IPS DF 6.9 (cell line): ENCODE data around the gene CNTRL.
"Not testable (repeated sequence)": the region's sequence is repeated elsewhere in the genome, so short reads cannot be mapped to it uniquely, and the experiment has no call there.

Source experiments
- DNase-seq: peaks from one replicate; pipeline ENCODE4 v3.0.0-alpha.2; 2013; ENCODE audit warnings: low read depth, low spot score
- H3K27ac ChIP-seq: one replicate; pipeline ENCODE4 v1.5.1; 2013; ENCODE audit warnings: low read length, control low read depth
- H3K27me3 ChIP-seq: 2 replicates; pipeline ENCODE4 v1.6.1; 2013; ENCODE audit warnings: mild to moderate bottlenecking, low read length; ENCODE audit not compliant: control insufficient read depth, insufficient read depth
- H3K36me3 ChIP-seq: 2 replicates; pipeline ENCODE4 v1.6.1; 2013; ENCODE audit warnings: low read length; ENCODE audit not compliant: control insufficient read depth, insufficient read depth
- H3K4me1 ChIP-seq: 2 replicates; pipeline ENCODE4 v1.6.1; 2013; ENCODE audit warnings: low read length; ENCODE audit not compliant: control insufficient read depth, insufficient read depth
- H3K4me3 ChIP-seq: 2 replicates; pipeline ENCODE4 v1.5.1; 2013; ENCODE audit warnings: mild to moderate bottlenecking, low read length
- H3K9me3 ChIP-seq: 2 replicates; pipeline ENCODE4 v1.6.1; 2013; ENCODE audit warnings: low read length, inconsistent platforms; ENCODE audit not compliant: control insufficient read depth, insufficient read depth
- WGBS: extraction: QIAGEN DNeasy Blood & Tissue Kit; methylation state at CpG from one replicate; pipeline ENCODE4 v1.1.7; 2013; ENCODE audit warnings: mixed read lengths, missing lambda C conversion rate; ENCODE audit not compliant: insufficient read length, insufficient coverage; 5-methylcytosine and 5-hydroxymethylcytosine counted together

Gene CNTRL

GRCh38 chr9:121123816-121124535, 49.2 kb downstream of the CNTRL start:
- no peaks in the 10 kb centered on the region for H3K36me3 ChIP-seq
- H3K27me3 ChIP-seq: no peaks in the 10 kb centered on the region
- WGBS: no CpG with 5 or more reads among the region's 5 CpGs
- no peak for DNase-seq
- no peaks in the 10 kb centered on the region for H3K9me3 ChIP-seq
- no peak overlapping the region for H3K27ac ChIP-seq
- no peaks in the 10 kb centered on the region for H3K4me1 ChIP-seq
- no peak overlapping the region for H3K4me3 ChIP-seq

- no peaks in the 10 kb centered on the region for H3K36me3 ChIP-seq
- no peak overlapping the region for H3K4me3 ChIP-seq
- DNase-seq: no peak
- no peaks in the 10 kb centered on the region for H3K9me3 ChIP-seq
- WGBS: no CpG with 5 or more reads among the region's 3 CpGs
- H3K27me3 ChIP-seq: no peaks in the 10 kb centered on the region
- no peaks in the 10 kb centered on the region for H3K4me1 ChIP-seq
- H3K27ac ChIP-seq: no peak overlapping the region
Observed at GRCh38 chr9:121125590-121125989, 50.8 kb downstream of the CNTRL start.

GRCh38 chr9:121129384-121129783, 54.6 kb downstream of the CNTRL start:
- H3K36me3 ChIP-seq, DNase-seq: not testable (repeated sequence)

DNA sequence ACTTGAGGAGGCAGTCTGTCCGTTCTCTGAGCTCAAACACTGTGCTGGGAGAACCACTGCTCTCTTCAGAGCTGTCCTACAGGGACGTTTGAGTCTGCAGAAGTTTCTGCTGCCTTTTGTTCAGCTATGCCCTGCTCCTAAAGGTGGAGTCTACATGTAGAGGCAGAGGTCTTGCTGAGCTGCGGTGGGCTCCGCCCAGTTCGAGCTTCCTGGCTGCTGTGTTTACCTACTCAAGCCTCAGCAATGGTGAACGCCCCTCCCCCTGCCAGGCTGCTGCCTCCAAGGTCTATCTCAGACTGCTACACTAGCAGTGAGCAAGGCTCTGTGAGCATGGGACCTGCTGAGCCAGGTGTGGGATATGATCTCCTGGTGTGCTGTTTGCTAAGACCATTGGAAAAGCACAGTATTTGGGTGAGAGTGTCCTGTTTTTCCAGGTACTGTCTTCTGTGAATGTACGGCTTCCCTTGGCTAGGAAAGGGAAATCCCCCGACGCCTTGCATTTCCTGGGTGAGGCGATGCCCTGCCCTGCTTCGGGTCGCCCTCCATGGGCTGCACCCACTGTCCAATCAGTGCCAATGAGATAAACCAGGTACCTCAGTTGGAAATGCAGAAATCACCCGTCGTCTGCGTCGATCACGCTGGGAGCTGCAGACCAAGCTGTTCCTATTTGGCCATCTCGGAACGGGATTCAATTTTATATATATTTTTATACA, 58.5 kb downstream of the CNTRL start:
- Histone ChIP-seq H3K9me3 (no peaks in the 10 kb centered on the region), H3K4me3 (no peak overlapping the region), H3K27ac (no peak overlapping the region), H3K4me1 (0 out of 2 replicates have a peak, but pooled peaks cover 1% of the 10 kb centered on the region), H3K36me3 (no peaks in the 10 kb centered on the region), H3K27me3 (no peaks in the 10 kb centered on the region)
- no peak for DNase-seq
- no CpG with 5 or more reads among the region's 19 CpGs for WGBS

More at GRCh38 chr9:121129384-121129783, 54.6 kb downstream of the CNTRL start:
- H3K4me1 ChIP-seq, H3K27ac ChIP-seq, H3K4me3 ChIP-seq, H3K27me3 ChIP-seq, H3K9me3 ChIP-seq: not testable (repeated sequence)
- WGBS: no CpG with 5 or more reads among the region's 3 CpGs

DNA sequence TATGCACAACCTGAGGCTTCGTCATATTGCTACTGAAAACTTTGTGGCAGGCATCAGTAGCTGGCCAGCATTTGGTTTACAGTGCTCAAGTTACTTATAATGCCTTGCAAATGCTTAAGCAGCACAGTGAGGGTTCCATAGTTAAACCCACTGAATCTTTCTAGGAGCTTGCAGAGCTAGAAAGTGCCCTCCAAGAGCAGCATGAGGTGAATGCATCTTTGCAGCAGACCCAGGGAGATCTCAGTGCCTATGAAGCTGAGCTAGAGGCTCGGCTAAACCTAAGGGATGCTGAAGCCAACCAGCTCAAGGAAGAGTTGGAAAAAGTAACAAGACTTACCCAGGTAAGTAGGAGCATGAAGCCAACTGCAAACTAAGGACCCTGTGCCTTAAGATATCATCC, 60.9 kb downstream of the CNTRL start:
- H3K27me3 ChIP-seq: no peaks in the 10 kb centered on the region
- H3K9me3 ChIP-seq: no peaks in the 10 kb centered on the region
- DNase-seq: no peak
- no peak overlapping the region for H3K27ac ChIP-seq
- H3K4me1 ChIP-seq: 0 out of 2 replicates have a peak, but pooled peaks cover 1% of the 10 kb centered on the region
- no peak overlapping the region for H3K4me3 ChIP-seq
- no CpG with 5 or more reads among the region's 2 CpGs for WGBS
- H3K36me3 ChIP-seq: no peaks in the 10 kb centered on the region

GRCh38 chr9:121138561-121138960, 63.8 kb downstream of the CNTRL start:
- Histone ChIP-seq H3K9me3 (no peaks in the 10 kb centered on the region), H3K4me1 (0 out of 2 replicates have a peak, but pooled peaks cover 1% of the 10 kb centered on the region), H3K36me3 (no peaks in the 10 kb centered on the region), H3K4me3 (no peak overlapping the region), H3K27me3 (no peaks in the 10 kb centered on the region), H3K27ac (no peak overlapping the region)
- no peak for DNase-seq

DNA sequence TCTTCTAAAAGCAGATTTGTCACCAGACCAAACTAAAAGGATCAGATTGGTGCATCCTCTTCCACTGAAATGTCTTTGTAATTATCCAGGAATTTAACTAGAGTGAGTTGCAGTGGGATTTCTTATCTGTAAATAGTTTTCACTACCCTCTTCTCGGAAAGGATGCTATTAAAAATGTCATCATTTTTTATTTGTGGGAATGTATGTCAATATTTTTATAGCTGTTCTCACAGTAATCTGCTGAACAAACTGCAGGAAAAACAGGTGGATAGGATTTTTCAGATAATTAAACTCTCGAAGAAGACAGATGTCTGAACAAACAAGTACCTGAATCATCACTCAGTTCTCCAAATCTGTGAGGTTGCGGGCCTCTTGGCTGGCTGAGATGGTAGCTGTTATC, 64.2 kb downstream of the CNTRL start:
- no peaks in the 10 kb centered on the region for H3K36me3 ChIP-seq
- H3K27ac ChIP-seq: no peak overlapping the region
- no peak overlapping the region for H3K4me3 ChIP-seq
- H3K27me3 ChIP-seq: no peaks in the 10 kb centered on the region
- H3K9me3 ChIP-seq: no peaks in the 10 kb centered on the region
- 0 out of 2 replicates have a peak, but pooled peaks cover 1% of the 10 kb centered on the region for H3K4me1 ChIP-seq
- no peak for DNase-seq
- WGBS: no CpG with 5 or more reads among the region's 3 CpGs

- Histone ChIP-seq H3K9me3 (no peaks in the 10 kb centered on the region), H3K36me3 (no peaks in the 10 kb centered on the region), H3K27me3 (no peaks in the 10 kb centered on the region), H3K4me3 (no peak overlapping the region), H3K27ac (no peak overlapping the region), H3K4me1 (0 out of 2 replicates have a peak, but pooled peaks cover 1% of the 10 kb centered on the region)
- no CpG with 5 or more reads among the region's 1 CpG for WGBS
- no peak for DNase-seq
Observed at GRCh38 chr9:121140162-121140561, 65.4 kb downstream of the CNTRL start.

- no peak for DNase-seq
- H3K27ac ChIP-seq: no peak overlapping the region
- WGBS: no CpG with 5 or more reads among the region's 1 CpG
Observed at GRCh38 chr9:121141306-121141705, 66.6 kb downstream of the CNTRL start.

GRCh38 chr9:121141706-121142105, 67.0 kb downstream of the CNTRL start:
- no peaks in the 10 kb centered on the region for H3K36me3 ChIP-seq
- no CpG with 5 or more reads among the region's 1 CpG for WGBS

More at GRCh38 chr9:121141306-121141705, 66.6 kb downstream of the CNTRL start:
- no peak overlapping the region for H3K4me3 ChIP-seq
- no peaks in the 10 kb centered on the region for H3K27me3 ChIP-seq
- H3K9me3 ChIP-seq: no peaks in the 10 kb centered on the region
- no peaks in the 10 kb centered on the region for H3K4me1 ChIP-seq
- no peaks in the 10 kb centered on the region for H3K36me3 ChIP-seq

More at GRCh38 chr9:121141706-121142105, 67.0 kb downstream of the CNTRL start:
- DNase-seq: no peak
- H3K4me3 ChIP-seq: no peak overlapping the region
- H3K27ac ChIP-seq: no peak overlapping the region
- H3K27me3 ChIP-seq: no peaks in the 10 kb centered on the region
- no peaks in the 10 kb centered on the region for H3K4me1 ChIP-seq
- H3K9me3 ChIP-seq: no peaks in the 10 kb centered on the region
